DND-41 (cell line): ENCODE measurements around the gene ARMH3.

Experiments used
- ATAC-seq: fragments of 200-7000 bp; cut with Tn5 transposase; 3 replicates; pipeline ENCODE4 v1.9.1; 2021; ENCODE audit warnings: low read depth; ENCODE audit not compliant: insufficient read depth
- DNase-seq: peaks from one replicate; pipeline ENCODE4 v3.0.0-alpha.2; 2020
- H2AFZ ChIP-seq: 2 replicates; pipeline ENCODE4 v1.6.0; 2012; ENCODE audit warnings: low read depth, low read length
- H3K27ac ChIP-seq: 2 replicates; pipeline ENCODE4 v1.5.1; 2012; ENCODE audit warnings: low read length, inconsistent platforms
- H3K27me3 ChIP-seq: fragments of 200-600 bp; sonication (generic); 2 replicates; pipeline ENCODE4 v1.6.0; 2012; ENCODE audit warnings: low read length, mild to moderate bottlenecking, inconsistent platforms; ENCODE audit not compliant: insufficient read depth, poor library complexity
- H3K36me3 ChIP-seq: 2 replicates; pipeline ENCODE4 v1.5.1; 2012; ENCODE audit warnings: low read length, inconsistent platforms; ENCODE audit not compliant: insufficient read depth
- H3K4me1 ChIP-seq: 2 replicates; pipeline ENCODE4 v1.5.1; 2012; ENCODE audit warnings: mild to moderate bottlenecking, low read length; ENCODE audit not compliant: insufficient read depth
- H3K4me2 ChIP-seq: 2 replicates; pipeline ENCODE4 v1.6.0; 2012; ENCODE audit warnings: mild to moderate bottlenecking, moderate library complexity, low read length, inconsistent platforms; ENCODE audit not compliant: insufficient read depth
- H3K4me3 ChIP-seq, 2 experiments: fragments of 200-600 bp in 1 of 2; shearing (Covaris generic) in 1 of 2; 2 replicates each; pipeline ENCODE4 v1.5.1; 2012 to 2016; ENCODE audit warnings: inconsistent platforms in 2 of 2, low read length in 2 of 2, mild to moderate bottlenecking in 2 of 2, low read depth in 1 of 2, moderate library complexity in 1 of 2
- H3K79me2 ChIP-seq: 2 replicates; pipeline ENCODE4 v1.6.0; 2012; ENCODE audit warnings: low read length, inconsistent platforms; ENCODE audit not compliant: insufficient read depth
- H3K9ac ChIP-seq: 2 replicates; pipeline ENCODE4 v1.6.0; 2012; ENCODE audit warnings: low read depth, mild to moderate bottlenecking, inconsistent platforms, low read length, moderate library complexity
- H3K9me3 ChIP-seq: 2 replicates; pipeline ENCODE4 v1.5.1; 2012; ENCODE audit warnings: low read length, moderate library complexity, mild to moderate bottlenecking, inconsistent platforms; ENCODE audit not compliant: insufficient read depth, severe bottlenecking
- H4K20me1 ChIP-seq: 2 replicates; pipeline ENCODE4 v1.6.0; 2012; ENCODE audit warnings: low read length; ENCODE audit not compliant: insufficient read depth
- CTCF ChIP-seq: IDR thresholded peaks from 2 replicates; pipeline ENCODE4 v1.5.1; 2012; ENCODE audit warnings: borderline replicate concordance, low read length, moderate library complexity, mild to moderate bottlenecking; ENCODE audit not compliant: poor library complexity, severe bottlenecking; ENCODE audit errors: extremely low read depth
- EZH2 ChIP-seq: IDR thresholded peaks from 3 replicates; pipeline ENCODE4 v1.6.1; 2012; ENCODE audit warnings: borderline replicate concordance, low read depth, mild to moderate bottlenecking, moderate library complexity, low read length, inconsistent platforms; ENCODE audit not compliant: severe bottlenecking

Gene ARMH3

GRCh38 chr10:102027261-102027660, 28.7 kb downstream of the ARMH3 start:
- TF ChIP-seq EZH2 = no peak
- no peak for TF ChIP-seq CTCF
- no peak overlapping the region for H3K4me3 ChIP-seq
- peaks cover 74% of the 10 kb centered on the region for H3K36me3 ChIP-seq
- H3K79me2 ChIP-seq = no peaks in the 10 kb centered on the region
- no peaks in the 10 kb centered on the region for H4K20me1 ChIP-seq
- no peaks in the 10 kb centered on the region for H3K4me1 ChIP-seq
- no peak overlapping the region for H3K4me2 ChIP-seq
- DNase-seq (no peak), ATAC-seq (no peak)
- no peak overlapping the region for H3K27ac ChIP-seq
- H3K9me3 ChIP-seq = no peaks in the 10 kb centered on the region
- H3K9ac ChIP-seq = no peak overlapping the region
- no peak overlapping the region for H2AFZ ChIP-seq
- no peaks in the 10 kb centered on the region for H3K27me3 ChIP-seq

- H3K9ac ChIP-seq = no peak overlapping the region
These were observed 31.2 kb downstream of the ARMH3 start for GRCh38 chr10:102024799-102025198.

GRCh38 chr10:102020938-102021337, 35.0 kb downstream of the ARMH3 start:
- H3K9me3 ChIP-seq = peaks cover 3% of the 10 kb centered on the region
- no peak overlapping the region for H3K4me2 ChIP-seq
- peak; percentile 26 for DNase-seq
- no peaks in the 10 kb centered on the region for H3K27me3 ChIP-seq
- H4K20me1 ChIP-seq = no peaks in the 10 kb centered on the region
- TF ChIP-seq EZH2 (no peak), CTCF (no peak)
- no peaks in the 10 kb centered on the region for H3K4me1 ChIP-seq
- ATAC-seq = peak; percentile 47; the same call in 2 of the 3 replicates
- H3K4me3 ChIP-seq = no peak overlapping the region
- no peaks in the 10 kb centered on the region for H3K79me2 ChIP-seq
- no peak overlapping the region for H3K9ac ChIP-seq
- H2AFZ ChIP-seq = no peak overlapping the region
- H3K36me3 ChIP-seq = peaks cover 70% of the 10 kb centered on the region
- no peak overlapping the region for H3K27ac ChIP-seq

More at GRCh38 chr10:102024799-102025198, 31.2 kb downstream of the ARMH3 start:
- no peak for TF ChIP-seq CTCF
- TF ChIP-seq EZH2 = no peak
- Histone ChIP-seq H3K79me2 (no peaks in the 10 kb centered on the region), H3K27ac (no peak overlapping the region), H3K4me2 (no peak overlapping the region), H3K27me3 (no peaks in the 10 kb centered on the region), H3K9me3 (peaks cover 3% of the 10 kb centered on the region), H3K36me3 (peaks cover 76% of the 10 kb centered on the region), H4K20me1 (no peaks in the 10 kb centered on the region), H3K4me1 (no peaks in the 10 kb centered on the region), H3K4me3 (no peak overlapping the region), H2AFZ (no peak overlapping the region)
- no peak for DNase-seq
- ATAC-seq = no peak

GRCh38 chr10:102017295-102017694, 38.7 kb downstream of the ARMH3 start:
- Histone ChIP-seq H3K9me3 (peaks cover 3% of the 10 kb centered on the region), H2AFZ (no peak overlapping the region), H3K9ac (no peak overlapping the region), H3K27me3 (no peaks in the 10 kb centered on the region), H3K4me2 (no peak overlapping the region), H4K20me1 (no peaks in the 10 kb centered on the region), H3K27ac (no peak overlapping the region), H3K79me2 (no peaks in the 10 kb centered on the region), H3K4me1 (no peaks in the 10 kb centered on the region), H3K4me3 (no peak overlapping the region), H3K36me3 (peaks cover 50% of the 10 kb centered on the region)
- DNase-seq (no peak), ATAC-seq (no peak)
- TF ChIP-seq EZH2 = no peak
- no peak for TF ChIP-seq CTCF
